ENCODE results near the gene PLB1. TPM values are rescaled to one million over a fixed set of nuclear protein-coding genes. Genes with fewer than 3 reads are reported as not detected.

Gene PLB1
- polyA plus RNA-seq, 3 donors: 20.2 to 35.8 (median 23.9) TPM

DNA sequence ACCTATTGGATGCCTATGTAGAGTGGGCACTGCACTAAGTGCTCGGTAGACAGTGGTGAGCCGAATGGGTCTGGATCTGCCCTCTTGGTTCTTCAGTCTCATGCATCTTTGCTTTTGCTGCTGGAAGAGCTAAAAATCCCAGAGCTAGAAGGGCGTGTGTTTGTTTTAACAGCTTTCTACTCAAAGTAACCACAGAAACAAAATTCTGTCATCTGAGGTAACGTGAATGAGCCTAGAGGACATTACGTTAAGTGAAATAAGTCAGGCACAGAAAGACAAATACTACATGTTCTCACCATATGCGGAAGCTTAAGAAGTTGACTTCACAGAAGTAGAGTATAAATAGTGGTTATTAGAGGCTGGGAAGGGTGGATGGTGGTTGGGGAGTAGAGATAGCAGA is 119.8 kb downstream of the PLB1 start:
- H3K9me3 Mint-ChIP-seq: peaks cover 0 to 2% (median 0%) of the 10 kb centered on the region in 7 donors
- Histone ChIP-seq H3K9me3 (replicated peaks in 1 of 2; ENCODE audit: control insufficient read depth in 1 of 2, insufficient read depth in 1 of 2, low read length in 2 of 2) (no peaks in the 10 kb centered on the region), H3K27ac (ENCODE audit: low read depth in 1 of 2, low read length in 2 of 2) (no peak overlapping the region), H2AFZ (ENCODE audit: insufficient read depth, low read depth, low read length, poor library complexity, severe bottlenecking) (no peak overlapping the region), H3K27me3 (ENCODE audit: control insufficient read depth in 2 of 2, insufficient read depth in 2 of 2, low read length in 2 of 2) (no peaks in the 10 kb centered on the region), H3K4me1 (ENCODE audit: control insufficient read depth in 1 of 2, insufficient read depth in 2 of 2, low read length in 2 of 2) (peaks cover 13 to 14% of the 10 kb centered on the region in 2 donors), H3K36me3 (replicated peaks in 1 of 2; ENCODE audit: control insufficient read depth in 1 of 2, insufficient read depth in 2 of 2, low read length in 2 of 2) (peaks cover 46 to 79% of the 10 kb centered on the region in 2 donors), H3K79me2 (ENCODE audit: insufficient read depth, low read length) (peaks cover 4% of the 10 kb centered on the region), H3K9ac (ENCODE audit: insufficient read depth, low read length, poor library complexity, severe bottlenecking) (no peak overlapping the region), H4K20me1 (ENCODE audit: insufficient read depth, low read length) (no peaks in the 10 kb centered on the region), H3K4me2 (replicated peaks; ENCODE audit: extremely low read depth, low read length, poor library complexity, severe bottlenecking) (no peak overlapping the region), H3K4me3 (replicated peaks in 1 of 3; ENCODE audit: low read depth in 2 of 3, low read length in 3 of 3) (no peak overlapping the region)
- no peaks in the 10 kb centered on the region for H3K27me3 Mint-ChIP-seq (ENCODE audit: low read depth in 3 of 3)
- intact Hi-C loops (cut with micrococcal nuclease): no loop called here
- TF ChIP-seq, protein P1, sequence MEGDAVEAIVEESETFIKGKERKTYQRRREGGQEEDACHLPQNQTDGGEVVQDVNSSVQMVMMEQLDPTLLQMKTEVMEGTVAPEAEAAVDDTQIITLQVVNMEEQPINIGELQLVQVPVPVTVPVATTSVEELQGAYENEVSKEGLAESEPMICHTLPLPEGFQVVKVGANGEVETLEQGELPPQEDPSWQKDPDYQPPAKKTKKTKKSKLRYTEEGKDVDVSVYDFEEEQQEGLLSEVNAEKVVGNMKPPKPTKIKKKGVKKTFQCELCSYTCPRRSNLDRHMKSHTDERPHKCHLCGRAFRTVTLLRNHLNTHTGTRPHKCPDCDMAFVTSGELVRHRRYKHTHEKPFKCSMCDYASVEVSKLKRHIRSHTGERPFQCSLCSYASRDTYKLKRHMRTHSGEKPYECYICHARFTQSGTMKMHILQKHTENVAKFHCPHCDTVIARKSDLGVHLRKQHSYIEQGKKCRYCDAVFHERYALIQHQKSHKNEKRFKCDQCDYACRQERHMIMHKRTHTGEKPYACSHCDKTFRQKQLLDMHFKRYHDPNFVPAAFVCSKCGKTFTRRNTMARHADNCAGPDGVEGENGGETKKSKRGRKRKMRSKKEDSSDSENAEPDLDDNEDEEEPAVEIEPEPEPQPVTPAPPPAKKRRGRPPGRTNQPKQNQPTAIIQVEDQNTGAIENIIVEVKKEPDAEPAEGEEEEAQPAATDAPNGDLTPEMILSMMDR (IDR thresholded peaks at IDR 0.05): no peak
- H3K36me3 Mint-ChIP-seq: peaks cover 40 to 62% of the 10 kb centered on the region in 2 donors
- WGBS (ENCODE audit: insufficient coverage): 100% methylated on average over 1 of the region's 6 CpGs
- peaks cover 16% of the 10 kb centered on the region for H3K4me1 Mint-ChIP-seq
- no peak overlapping the region for H3K4me3 Mint-ChIP-seq
- no peak for DNase-seq
- no peak overlapping the region for H3K27ac Mint-ChIP-seq

DNA sequence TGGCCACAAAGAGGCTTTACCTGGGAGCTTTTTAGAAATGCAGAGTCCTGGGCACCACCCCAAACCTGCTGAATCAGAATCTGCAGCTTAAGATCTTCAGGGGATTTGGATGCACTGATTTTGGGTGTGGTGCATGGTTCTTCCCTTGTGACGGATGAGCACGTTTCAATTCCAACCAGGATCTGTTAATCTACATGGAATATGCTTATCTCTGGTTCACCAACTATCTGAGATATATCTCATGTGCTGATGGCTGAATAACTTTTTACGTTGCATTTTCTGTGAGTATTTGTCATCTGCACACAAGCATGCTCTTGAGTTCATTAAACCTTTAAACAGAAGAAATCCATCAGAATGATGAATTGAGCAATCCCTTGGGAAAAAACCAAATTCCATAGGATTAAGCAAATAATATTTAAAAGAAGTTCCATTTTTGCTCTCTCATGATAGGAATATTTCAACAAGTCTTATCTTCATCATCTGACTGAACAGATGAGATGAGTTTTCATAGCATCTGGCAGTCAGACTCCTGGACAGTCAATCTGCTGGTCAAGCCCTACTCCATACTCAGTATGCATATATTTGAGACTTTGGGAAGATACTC is 120.6 kb downstream of the PLB1 start:
- Mint-ChIP-seq H3K4me3 (no peak overlapping the region), H3K4me1 (peaks cover 24% of the 10 kb centered on the region), H3K36me3 (peaks cover 35 to 58% of the 10 kb centered on the region in 2 donors), H3K27me3 (ENCODE audit: low read depth in 3 of 3) (no peaks in the 10 kb centered on the region), H3K9me3 (peaks cover 0 to 4% (median 0%) of the 10 kb centered on the region in 7 donors), H3K27ac (peak overlapping the region in 1 of 7 donors; percentile 39)
- peaks cover 43 to 71% of the 10 kb centered on the region in 2 donors for H3K36me3 ChIP-seq (replicated peaks in 1 of 2; ENCODE audit: control insufficient read depth in 1 of 2, insufficient read depth in 2 of 2, low read length in 2 of 2)
- H3K9ac ChIP-seq (ENCODE audit: insufficient read depth, low read length, poor library complexity, severe bottlenecking): no peak overlapping the region
- no peak overlapping the region for H3K27ac ChIP-seq (ENCODE audit: low read depth in 1 of 2, low read length in 2 of 2)
- H3K9me3 ChIP-seq (replicated peaks in 1 of 2; ENCODE audit: control insufficient read depth in 1 of 2, insufficient read depth in 1 of 2, low read length in 2 of 2): no peaks in the 10 kb centered on the region
- intact Hi-C loops (cut with micrococcal nuclease): no loop called here
- H3K4me2 ChIP-seq (replicated peaks; ENCODE audit: extremely low read depth, low read length, poor library complexity, severe bottlenecking): no peak overlapping the region
- no peaks in the 10 kb centered on the region for H4K20me1 ChIP-seq (ENCODE audit: insufficient read depth, low read length)
- peaks cover 21% of the 10 kb centered on the region in 2 donors for H3K4me1 ChIP-seq (ENCODE audit: control insufficient read depth in 1 of 2, insufficient read depth in 2 of 2, low read length in 2 of 2)
- no peak overlapping the region for H2AFZ ChIP-seq (ENCODE audit: insufficient read depth, low read depth, low read length, poor library complexity, severe bottlenecking)
- peaks cover 4% of the 10 kb centered on the region for H3K79me2 ChIP-seq (ENCODE audit: insufficient read depth, low read length)
- no CpG with 5 or more reads among the region's 3 CpGs for WGBS (ENCODE audit: insufficient coverage)
- no peak overlapping the region for H3K4me3 ChIP-seq (replicated peaks in 1 of 3; ENCODE audit: low read depth in 2 of 3, low read length in 3 of 3)
- no peaks in the 10 kb centered on the region for H3K27me3 ChIP-seq (ENCODE audit: control insufficient read depth in 2 of 2, insufficient read depth in 2 of 2, low read length in 2 of 2)
- TF ChIP-seq, protein P1 (IDR thresholded peaks at IDR 0.05): no peak
- DNase-seq: no peak
